NAMALWA (cell line): ENCODE measurements around the gene RECQL5.
"Not testable (repeated sequence)": the region's sequence is repeated elsewhere in the genome, so short reads cannot be mapped to it uniquely, and the experiment has no call there.

ENCODE experiments used
- DNase-seq: peaks from one replicate; pipeline ENCODE4 v3.0.0-alpha.2; 2015; ENCODE audit warnings: low spot score

RECQL5 gene

DNA sequence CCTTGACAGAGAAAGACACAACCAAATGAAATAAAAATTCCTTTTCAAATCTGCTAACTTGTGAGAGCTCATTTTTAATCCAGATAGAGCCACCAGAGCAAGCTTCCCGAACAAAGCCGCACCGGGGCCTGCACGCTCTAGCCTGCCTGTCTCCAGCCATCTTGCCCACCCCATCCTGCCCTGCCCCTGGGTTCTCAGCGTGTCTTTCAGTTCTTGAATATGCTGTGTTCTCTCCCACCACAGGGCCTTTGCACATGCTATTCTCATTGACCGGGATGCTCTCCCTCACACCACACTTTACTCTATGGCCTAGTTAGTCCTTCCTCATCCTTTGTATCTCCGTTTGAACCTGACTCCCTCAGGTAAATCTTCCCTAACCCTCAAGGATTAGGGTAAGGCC is 19.0 kb downstream of the RECQL5 start:
- no peak for DNase-seq

- DNase-seq = no peak
Measured at GRCh38 chr17:75647061-75647460, 19.9 kb downstream of the RECQL5 start.

GRCh38 chr17:75646638-75646992 is 20.3 kb downstream of the RECQL5 start:
- DNase-seq = no peak

- no peak for DNase-seq
Measured at GRCh38 chr17:75645889-75646637, 20.9 kb downstream of the RECQL5 start.

GRCh38 chr17:75645501-75645888 is 21.5 kb downstream of the RECQL5 start:
- no peak for DNase-seq

DNA sequence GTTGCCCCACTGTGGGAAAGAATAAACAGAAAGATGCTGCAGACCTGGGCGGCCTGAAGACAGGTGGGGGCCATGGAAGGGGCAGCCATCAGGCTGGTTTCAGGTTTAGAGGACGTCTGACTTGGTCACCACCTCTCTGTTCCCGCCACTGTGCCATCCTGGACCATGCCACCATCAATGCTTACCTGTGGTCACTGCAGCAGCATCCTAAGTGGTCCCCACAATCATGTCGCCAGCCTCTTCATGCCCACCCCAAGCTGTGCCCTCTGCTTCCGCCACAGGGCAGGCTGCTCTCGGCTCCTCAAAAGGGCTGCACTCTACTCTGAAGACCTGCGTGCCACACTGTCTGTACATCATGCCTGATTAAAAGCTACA is 23.3 kb downstream of the RECQL5 start:
- no peak for DNase-seq

DNA sequence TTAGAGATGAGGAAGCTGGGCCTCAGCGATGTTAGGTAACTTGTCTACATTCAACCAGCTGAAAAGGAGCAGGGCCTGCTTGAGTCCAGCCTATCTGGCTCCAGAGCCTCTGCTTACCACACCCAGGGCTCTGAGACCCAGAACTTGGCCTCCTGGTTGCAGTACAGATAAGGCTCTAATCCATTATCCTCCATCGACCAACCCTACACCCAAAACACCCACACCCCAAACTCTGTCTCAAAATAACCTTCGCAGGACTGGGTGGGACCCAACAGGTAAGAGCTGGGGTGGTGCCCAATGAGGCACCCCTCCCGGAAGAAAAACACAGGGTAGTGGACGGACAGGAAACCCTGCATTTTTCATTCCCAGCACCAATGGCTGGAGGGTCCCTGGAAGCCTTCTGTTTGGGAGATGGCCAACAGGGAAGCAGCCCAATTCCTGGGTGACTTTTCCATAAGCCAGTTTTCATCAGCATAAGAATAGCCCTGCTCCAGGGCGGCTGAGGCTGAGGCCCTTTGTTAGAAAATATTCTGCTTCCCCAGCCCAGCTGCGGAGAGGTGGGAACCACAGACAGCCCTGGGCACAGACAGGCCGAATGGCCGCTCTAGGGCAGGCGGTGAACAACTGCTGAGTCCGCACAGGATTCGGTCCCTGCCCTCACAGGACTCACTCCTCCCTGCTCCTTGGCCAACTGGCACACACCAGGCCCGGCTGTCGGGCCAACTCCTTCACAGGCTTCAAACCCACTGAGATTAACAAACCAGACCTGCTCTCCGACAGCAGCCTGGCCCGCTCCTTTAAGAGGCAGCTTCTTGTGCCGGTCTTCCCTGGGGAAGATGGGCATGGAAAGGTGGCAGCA is 23.9 kb downstream of the RECQL5 start:
- no peak for DNase-seq

DNA sequence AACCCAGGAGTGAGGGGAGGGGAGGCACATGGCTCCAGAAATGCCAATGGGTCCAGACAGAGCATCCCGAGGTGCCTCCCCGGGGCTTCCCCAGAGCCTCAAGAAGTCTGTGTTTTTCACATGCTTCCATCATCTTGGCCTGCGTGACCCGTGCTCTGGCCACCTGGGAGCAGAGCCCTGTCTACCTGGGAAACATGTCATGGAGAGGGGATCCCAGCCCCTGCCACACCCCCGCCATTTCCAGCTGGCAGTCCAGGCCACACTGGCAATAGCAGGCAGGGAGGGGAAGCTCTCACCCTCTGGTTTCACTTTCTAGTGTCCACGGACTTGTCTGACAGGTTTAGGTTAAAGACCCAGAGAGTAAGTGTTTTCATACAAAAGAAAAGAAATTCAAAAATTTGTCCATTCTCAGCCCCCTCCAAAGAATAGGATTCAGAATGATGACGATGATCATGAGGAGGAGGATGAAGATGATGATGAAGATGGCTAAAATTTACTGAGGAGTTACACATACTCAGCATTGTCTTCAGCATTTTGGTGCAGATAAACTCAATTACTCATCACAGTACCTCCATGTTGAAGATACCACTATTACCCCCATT is 24.7 kb downstream of the RECQL5 start:
- DNase-seq = no peak

- DNase-seq = no peak
Measured at GRCh38 chr17:75641343-75641742, 25.6 kb downstream of the RECQL5 start.

GRCh38 chr17:75640556-75641119 is 26.3 kb downstream of the RECQL5 start:
- DNase-seq = no peak

DNA sequence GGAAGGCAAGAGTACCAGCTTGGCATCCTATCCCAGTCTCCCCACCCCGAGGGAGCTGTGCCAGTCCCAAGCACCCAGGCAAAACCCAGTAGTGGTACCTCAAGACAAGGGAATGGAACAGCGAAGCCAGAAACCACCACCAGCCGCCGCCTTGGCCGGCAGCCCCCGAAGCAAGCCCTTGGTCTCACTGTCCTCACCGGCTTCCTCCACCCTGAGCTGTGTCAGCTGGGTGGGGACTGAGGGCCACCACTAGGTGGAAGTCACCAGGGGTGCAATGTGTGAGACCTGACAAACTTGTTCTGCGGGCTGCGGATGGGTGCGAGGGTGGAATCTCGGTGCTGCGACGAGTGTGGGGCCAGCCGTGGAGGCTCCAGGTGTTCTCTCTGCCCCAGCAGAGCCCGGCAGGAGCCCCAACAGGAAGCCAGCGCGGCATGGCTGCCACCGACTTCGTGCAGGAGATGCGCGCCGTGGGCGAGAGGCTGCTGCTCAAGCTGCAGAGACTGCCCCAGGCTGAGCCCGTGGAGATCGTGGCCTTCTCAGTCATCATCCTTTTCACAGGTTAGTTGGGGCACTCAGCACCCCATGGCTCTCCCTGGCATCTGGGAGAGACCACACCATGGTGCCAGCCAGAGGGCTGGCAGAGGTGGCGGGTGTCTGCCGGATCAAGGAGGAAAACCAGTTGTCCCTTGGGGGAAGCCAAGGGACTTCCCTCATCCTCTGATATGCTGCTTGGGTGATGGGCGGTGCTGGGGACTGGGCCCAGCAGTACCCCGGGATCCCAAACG is 27.0 kb downstream of the RECQL5 start:
- DNase-seq = no peak

GRCh38 chr17:75639327-75639726 is 27.6 kb downstream of the RECQL5 start:
- DNase-seq = no peak

DNA sequence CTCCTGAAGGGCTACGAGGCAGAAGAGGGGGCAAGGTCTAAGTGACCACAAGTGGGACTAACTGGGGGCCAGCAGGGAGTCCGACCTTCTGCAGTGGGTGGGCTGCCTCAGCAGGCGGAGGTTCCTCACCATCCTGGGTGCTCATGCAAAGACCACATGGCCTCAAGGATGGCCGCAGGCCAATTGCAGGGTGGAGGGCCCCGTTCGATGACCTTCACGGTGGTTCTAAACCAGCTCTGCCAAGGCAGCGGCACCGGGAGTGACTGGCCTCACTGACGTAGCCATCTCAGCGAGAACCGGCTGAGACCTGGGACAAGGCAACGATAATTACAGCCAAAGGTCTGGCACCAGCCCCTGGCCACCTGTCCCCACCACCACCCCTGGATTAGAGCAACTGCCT is 28.1 kb downstream of the RECQL5 start:
- DNase-seq = no peak

- not testable (repeated sequence) for DNase-seq
Measured at GRCh38 chr17:75638039-75638438, 28.9 kb downstream of the RECQL5 start.

DNA sequence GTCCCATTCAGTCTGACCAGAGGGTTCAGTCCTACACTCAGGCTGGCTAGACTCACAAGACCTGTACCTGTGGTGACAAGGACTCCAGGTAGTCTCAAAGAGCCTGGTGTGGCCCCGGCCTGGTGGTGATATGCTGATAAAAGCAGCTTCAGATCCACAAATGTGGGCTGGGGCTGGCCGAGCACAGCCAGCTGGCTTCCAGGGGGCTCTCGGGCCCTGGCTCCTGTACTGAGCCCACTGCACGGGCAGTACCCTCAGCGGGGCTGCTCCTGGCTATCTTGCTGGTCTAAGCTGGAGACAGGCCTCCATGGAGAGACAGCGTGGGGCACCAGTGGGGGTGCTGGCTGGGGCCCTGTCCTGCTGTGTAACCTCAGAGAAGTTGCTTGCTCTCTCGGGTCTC is 29.4 kb downstream of the RECQL5 start:
- no peak for DNase-seq

DNA sequence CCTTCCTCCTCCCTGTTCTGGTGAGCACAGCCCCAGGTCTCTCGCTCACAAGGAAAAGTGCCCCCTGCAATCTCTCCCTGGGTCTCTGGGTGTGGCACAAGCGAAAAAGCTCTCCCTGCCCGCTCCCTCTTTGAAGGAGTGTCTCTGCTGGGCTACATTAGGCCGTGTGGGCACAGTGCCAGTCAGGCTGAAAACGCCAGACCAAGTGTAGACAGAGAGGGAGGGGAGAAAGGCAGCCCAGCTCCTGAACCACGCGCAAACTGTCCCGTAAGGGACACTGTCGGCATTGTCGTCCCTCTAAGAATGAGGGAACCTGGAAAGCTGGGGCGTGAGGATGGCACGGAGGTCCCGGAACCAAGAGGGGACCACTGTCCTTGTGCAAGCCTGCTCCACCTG is 29.8 kb downstream of the RECQL5 start:
- no peak for DNase-seq

- no peak for DNase-seq
Measured at GRCh38 chr17:75636381-75637142, 30.4 kb downstream of the RECQL5 start.

GRCh38 chr17:75635610-75636202 is 31.2 kb downstream of the RECQL5 start:
- no peak for DNase-seq

DNA sequence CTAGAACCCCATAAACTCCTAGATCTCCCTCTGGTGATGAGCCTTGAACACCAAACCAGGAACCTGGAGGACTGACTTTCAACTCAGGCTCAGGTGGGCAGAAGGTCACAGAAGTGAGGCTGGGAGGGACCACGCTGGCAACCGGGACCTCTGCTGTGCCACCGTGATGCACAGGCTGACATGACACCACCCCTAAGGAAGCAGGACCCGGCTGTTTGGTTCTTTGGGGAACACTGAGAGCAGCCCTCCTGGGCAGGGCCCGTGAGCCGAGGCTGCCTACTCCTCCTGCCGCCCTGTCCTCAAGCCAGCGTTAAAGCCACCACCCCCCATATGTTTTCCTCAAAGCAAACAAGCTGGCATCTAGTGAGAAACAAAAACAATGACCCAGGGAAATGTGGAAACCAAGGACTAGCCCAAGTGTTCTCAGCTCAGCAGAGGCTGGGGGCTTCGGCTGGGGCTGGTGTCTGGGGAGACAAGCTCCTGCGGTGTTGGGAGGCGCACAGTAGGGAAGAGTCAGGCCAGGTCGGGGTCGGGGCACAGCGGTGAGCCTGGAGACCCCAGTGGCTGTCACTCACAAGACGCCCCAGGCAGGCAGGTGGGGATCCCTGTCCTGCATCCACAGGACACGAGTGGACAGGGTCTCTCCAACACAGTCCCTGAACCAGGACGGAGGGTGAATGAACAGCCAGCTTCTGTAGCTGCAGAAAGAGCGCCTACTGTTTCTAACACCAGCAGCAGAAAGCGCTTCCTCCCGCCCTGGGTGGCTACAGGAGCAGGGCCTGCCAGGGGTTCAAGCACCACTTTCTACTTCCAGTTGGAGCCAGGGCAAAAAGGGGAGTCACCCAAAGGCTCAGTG is 32.0 kb downstream of the RECQL5 start:
- DNase-seq = no peak

- no peak for DNase-seq
Measured at GRCh38 chr17:75634376-75634740, 32.6 kb downstream of the RECQL5 start.
